Measurements from ENCODE around the gene CARS1. TPM values are rescaled to one million over a fixed set of nuclear protein-coding genes. Genes with fewer than 3 reads are reported as not detected.

CARS1 gene
- total RNA-seq, 1 donor = 17.8 TPM

DNA sequence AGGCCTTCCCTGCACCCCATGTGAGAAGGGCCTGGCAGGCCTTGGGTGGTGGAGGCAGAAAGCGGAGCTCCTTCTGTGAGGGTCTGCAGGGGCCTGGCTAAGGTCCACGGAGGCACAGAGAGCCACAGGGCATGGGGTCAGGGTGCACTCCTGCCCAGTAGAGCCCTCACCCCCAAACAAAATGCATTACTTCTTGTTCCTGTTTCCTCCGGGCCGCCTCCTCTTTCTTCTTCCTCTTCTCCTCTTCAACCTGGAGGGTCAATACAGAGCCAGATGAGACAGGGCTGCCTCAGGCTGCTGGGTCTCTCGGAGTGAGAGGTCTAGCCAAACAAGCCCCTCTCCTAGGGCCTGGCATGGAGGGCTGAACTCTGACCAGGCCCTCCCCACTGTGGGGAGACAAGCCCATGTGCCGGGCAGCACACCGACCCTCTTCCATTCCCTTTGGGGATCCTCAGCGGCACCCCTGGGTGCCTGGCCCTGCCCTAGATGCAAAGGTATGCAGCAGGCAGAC is 54.8 kb downstream of the CARS1 start:
- Histone ChIP-seq H3K4me3 (ENCODE audit: low read length) (no peak overlapping the region), H3K4me1 (ENCODE audit: insufficient read depth, low read length) (peaks cover 10% of the 10 kb centered on the region), H3K27me3 (ENCODE audit: insufficient read depth, low read length) (no peaks in the 10 kb centered on the region), H3K9me3 (ENCODE audit: low read depth, low read length) (no peaks in the 10 kb centered on the region)

DNA sequence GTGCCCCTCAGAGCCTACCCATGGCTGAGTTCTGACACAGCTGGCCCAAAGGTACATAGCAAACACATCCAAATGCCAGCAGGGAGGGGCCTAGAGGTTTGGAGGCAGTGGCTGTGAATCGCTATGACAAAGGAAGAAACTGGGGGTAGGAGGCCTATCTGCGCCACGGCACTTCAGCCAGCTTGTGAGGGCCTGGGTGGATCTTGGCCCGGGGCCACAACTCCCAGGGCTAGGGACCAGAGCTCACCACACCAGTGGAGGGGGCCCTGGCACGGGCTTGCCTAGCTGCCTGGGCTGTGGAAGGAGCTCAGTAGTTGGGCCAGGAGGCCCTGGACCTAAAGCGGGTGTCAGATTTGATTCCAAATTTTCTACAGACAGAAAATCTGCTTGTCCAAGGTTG is 55.7 kb downstream of the CARS1 start:
- H3K27me3 ChIP-seq (ENCODE audit: insufficient read depth, low read length) = no peaks in the 10 kb centered on the region
- H3K4me1 ChIP-seq (ENCODE audit: insufficient read depth, low read length) = peaks cover 10% of the 10 kb centered on the region
- no peaks in the 10 kb centered on the region for H3K9me3 ChIP-seq (ENCODE audit: low read depth, low read length)
- H3K4me3 ChIP-seq (ENCODE audit: low read length) = no peak overlapping the region

DNA sequence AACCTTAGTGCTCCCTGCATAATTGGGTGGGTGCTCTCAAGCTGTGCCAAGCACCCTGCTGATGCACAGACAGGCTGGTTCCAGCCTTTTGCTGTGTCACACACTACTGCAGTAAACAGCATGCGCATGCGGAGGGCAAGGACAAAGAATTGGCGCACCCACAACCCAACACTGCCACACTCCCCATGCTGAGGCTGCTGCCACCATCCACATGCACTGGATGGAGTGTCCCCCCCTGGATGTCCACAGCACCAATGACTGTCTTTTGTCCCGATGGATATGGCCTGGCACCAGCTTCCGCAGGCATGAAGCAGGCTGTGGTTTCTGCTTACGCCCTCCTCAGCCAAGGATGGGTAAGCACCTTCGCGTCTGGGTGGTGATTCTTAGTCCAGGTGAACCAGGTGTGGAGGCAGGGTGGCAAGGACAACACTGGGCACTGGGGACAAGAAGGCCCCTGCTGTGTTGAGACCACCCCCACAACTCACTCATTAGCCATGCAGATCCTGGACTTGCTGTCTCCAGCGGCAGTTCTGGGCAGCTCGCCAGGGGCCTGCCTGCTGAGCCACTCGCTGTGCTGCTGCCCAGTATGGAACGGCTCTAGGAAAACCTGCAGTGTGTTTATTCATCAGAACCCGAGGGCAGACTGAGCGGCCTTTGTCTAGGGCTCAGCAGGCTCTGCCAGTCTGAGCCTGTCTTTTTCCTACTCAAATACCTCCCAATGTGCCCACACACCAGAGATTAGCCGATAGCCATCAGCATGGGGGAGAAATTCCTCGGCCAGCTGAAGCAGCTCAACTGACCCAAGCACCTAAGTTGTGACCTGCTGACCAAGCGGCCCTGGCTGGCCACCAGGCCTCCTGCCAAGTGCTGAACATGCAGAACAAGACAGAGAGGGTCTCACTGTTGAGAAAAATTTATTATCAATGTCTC is 56.9 kb downstream of the CARS1 start:
- H3K9me3 ChIP-seq (ENCODE audit: low read depth, low read length) = no peaks in the 10 kb centered on the region
- H3K4me3 ChIP-seq (ENCODE audit: low read length) = no peak overlapping the region
- H3K27me3 ChIP-seq (ENCODE audit: insufficient read depth, low read length) = no peaks in the 10 kb centered on the region
- peaks cover 10% of the 10 kb centered on the region for H3K4me1 ChIP-seq (ENCODE audit: insufficient read depth, low read length)

DNA sequence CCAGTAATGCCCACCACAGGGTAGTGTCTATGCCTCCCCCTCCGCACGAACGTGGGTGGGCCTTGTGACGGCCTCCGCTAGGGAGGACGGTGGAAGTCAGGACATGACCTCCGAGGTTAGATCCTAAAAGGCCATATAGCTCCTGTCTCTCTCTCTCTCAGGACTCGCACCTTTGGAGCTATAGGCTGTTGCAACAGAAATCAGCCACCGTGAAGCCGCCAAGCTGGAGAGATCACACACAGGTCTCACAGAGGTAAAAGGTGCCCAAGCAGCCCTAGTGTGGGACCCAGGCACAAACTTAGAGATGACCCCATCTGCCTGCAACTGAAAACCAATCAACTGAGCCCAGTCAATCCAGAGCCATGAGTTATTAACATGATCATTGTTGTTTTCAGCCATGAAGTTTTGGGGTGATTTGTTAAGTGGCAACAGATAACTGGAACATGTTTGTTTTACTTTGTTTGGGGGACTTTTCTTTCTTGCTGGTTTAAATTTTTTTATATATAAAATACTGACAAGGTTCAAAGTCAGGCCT is 57.7 kb downstream of the CARS1 start:
- peaks cover 10% of the 10 kb centered on the region for H3K4me1 ChIP-seq (ENCODE audit: insufficient read depth, low read length)
- H3K9me3 ChIP-seq (ENCODE audit: low read depth, low read length) = no peaks in the 10 kb centered on the region
- no peak overlapping the region for H3K4me3 ChIP-seq (ENCODE audit: low read length)
- no peaks in the 10 kb centered on the region for H3K27me3 ChIP-seq (ENCODE audit: insufficient read depth, low read length)

DNA sequence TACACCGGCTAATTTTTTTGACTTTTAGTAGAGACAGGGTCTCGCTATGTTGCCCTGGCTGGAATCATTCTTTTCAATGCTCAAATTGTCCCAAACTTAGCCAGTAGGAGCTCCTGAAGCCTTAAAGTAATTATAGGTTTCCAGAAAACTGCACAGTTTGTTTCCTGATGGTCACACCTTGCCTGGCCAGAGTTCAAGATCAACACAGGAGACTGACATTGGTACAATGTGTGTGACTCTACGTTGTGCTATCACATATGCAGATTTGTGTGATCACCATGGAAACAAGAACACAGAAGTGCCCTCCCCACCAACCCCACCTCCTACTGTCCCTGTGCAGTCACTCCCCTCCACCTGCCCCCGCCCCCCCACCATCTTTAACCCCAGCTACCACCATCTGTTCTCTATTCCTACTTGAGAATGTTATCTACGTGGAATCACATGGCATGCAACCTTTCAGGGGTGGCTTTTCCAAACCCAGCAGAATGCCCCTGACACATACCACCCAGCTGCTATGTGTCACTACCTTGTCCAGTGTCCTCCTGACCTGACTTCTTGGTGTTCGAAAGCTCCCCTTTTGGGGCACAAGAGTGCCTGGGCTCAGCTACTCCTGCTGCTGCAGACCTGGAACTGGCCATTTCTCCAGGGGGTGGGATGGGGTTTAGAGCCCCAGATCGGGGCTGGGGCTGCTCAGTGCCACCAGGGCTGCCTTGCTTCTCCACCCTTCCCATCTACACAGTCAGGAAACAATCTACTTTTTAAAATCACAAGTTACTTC is 59.0 kb downstream of the CARS1 start:
- no peak overlapping the region for H3K4me3 ChIP-seq (ENCODE audit: low read length)
- H3K9me3 ChIP-seq (ENCODE audit: low read depth, low read length) = no peaks in the 10 kb centered on the region
- no peaks in the 10 kb centered on the region for H3K27me3 ChIP-seq (ENCODE audit: insufficient read depth, low read length)
- H3K4me1 ChIP-seq (ENCODE audit: insufficient read depth, low read length) = peaks cover 10% of the 10 kb centered on the region

DNA sequence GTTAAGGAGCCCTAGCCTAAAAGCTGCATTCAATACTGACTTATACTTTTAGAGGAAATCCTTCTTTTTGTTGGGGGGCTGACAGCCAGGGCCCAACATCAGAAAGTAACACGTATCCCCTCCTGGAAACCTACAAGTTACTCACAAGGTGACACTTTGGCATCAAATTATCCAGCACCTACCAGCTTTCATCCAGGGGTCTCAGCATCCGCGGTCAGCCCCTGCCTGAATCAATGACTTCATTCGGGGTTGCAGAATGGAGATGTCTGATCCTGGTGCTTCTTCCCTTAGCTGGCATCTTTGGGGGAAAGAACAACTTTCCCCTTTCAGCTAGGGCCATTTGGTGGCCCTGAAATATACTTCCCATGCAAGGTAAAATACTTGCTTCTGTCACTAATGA is 59.8 kb downstream of the CARS1 start:
- Histone ChIP-seq H3K9me3 (ENCODE audit: low read depth, low read length) (no peaks in the 10 kb centered on the region), H3K4me1 (ENCODE audit: insufficient read depth, low read length) (peaks cover 13% of the 10 kb centered on the region), H3K27me3 (ENCODE audit: insufficient read depth, low read length) (no peaks in the 10 kb centered on the region), H3K4me3 (ENCODE audit: low read length) (no peak overlapping the region)

DNA sequence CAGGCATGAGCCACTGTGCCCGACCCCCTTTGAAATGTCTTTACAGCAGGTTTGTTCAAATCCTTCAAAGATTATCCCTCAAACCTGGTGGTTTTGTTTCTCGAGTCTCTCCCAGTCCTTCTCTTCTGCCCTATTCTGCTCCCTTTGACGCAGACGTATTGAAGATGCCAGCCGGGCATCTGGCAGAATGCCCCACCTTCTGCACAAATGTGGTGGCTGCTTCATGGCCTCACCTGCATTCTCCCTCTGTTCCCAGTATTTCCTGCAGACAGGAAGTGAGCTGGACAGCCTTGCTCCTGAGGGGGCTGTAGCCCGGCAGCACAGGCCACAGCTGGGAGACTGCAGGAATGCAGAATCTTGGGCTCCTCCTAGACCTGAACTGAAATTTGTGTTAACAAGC is 60.2 kb downstream of the CARS1 start:
- Histone ChIP-seq H3K4me3 (ENCODE audit: low read length) (no peak overlapping the region), H3K4me1 (ENCODE audit: insufficient read depth, low read length) (peaks cover 9% of the 10 kb centered on the region), H3K27me3 (ENCODE audit: insufficient read depth, low read length) (no peaks in the 10 kb centered on the region), H3K9me3 (ENCODE audit: low read depth, low read length) (no peaks in the 10 kb centered on the region)

DNA sequence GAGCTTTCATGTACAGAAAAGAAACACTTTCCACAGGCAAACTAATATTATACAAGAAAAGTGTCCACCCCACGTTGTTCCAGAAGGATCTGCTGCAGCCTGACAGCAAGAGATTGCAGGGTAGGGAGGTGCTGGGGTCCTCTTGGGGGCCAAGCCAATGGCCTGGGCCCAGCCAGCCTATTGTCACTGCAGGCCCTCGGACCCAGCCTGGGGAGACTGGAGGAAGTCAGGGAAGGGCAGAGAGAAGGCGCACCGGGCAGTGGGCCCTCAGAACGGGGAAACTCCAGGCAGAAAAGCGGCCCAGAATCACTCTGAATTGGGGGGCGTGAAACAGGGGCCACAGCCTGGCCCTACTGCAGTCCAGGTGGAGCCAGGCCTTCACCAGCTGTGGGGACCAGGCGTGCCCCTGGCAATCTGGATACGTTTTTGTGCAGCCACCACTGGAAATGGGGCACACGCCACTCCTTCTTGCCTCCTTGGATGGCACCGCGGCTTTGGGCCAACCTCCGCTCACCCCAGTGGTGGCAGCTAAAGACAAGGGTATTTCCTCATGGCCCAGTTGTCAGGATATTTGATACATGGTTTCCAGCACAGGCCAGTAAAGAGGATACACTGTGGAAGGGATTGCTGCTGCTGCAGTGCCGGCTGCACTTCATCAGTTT is 61.2 kb downstream of the CARS1 start:
- Histone ChIP-seq H3K27me3 (ENCODE audit: insufficient read depth, low read length) (no peaks in the 10 kb centered on the region), H3K4me3 (ENCODE audit: low read length) (no peak overlapping the region), H3K4me1 (ENCODE audit: insufficient read depth, low read length) (peaks cover 14% of the 10 kb centered on the region), H3K9me3 (ENCODE audit: low read depth, low read length) (no peaks in the 10 kb centered on the region)

DNA sequence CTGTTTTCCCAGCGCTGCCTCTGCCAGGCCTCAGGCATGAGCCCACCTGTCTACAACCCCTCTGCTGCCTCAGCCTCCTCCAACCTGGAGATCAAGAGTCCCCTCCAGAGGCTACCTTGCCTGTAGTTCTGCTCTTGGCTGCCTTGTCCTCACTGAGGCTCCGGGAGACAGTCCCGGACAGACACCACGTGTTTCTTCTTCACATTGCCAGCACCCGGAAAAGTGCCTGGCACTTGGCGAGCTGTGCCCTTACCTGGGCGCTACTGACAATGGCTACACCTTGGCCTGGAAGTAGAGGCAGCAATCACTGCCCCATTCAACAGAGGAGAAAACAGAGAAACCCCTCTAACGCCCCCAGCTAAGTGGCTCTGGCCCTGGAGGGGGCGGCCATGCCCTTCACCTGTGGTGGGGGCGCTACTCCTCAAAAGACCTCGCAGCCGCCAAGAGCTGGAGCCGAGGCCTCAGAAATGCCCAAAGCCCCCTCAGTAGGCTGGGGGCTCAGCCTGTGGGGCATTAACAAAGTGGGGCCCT is 62.1 kb downstream of the CARS1 start:
- no peaks in the 10 kb centered on the region for H3K27me3 ChIP-seq (ENCODE audit: insufficient read depth, low read length)
- no peaks in the 10 kb centered on the region for H3K9me3 ChIP-seq (ENCODE audit: low read depth, low read length)
- no peak overlapping the region for H3K4me3 ChIP-seq (ENCODE audit: low read length)
- peaks cover 23% of the 10 kb centered on the region for H3K4me1 ChIP-seq (ENCODE audit: insufficient read depth, low read length)

DNA sequence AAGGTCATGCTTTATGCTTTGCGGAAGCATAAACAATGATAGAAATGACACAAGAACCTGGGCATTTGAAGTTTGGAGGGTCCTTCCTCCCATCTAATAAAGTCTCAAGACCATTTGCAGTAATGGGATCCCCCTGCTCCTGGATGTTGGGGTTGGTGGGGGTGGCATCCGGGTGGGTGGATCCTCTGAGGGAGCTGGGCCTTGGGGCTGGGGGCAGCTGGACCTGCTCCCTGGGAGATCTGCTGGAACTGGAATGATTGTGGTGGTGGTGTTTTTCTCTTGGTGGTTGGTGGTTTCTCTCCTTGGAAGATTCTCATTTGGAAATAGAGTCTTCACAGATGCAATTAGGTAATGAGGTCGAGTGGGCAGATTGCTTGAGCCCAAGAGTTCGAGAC is 62.9 kb downstream of the CARS1 start:
- peaks cover 30% of the 10 kb centered on the region for H3K4me1 ChIP-seq (ENCODE audit: insufficient read depth, low read length)
- H3K9me3 ChIP-seq (ENCODE audit: low read depth, low read length) = no peaks in the 10 kb centered on the region
- H3K4me3 ChIP-seq (ENCODE audit: low read length) = no peak overlapping the region
- no peaks in the 10 kb centered on the region for H3K27me3 ChIP-seq (ENCODE audit: insufficient read depth, low read length)

DNA sequence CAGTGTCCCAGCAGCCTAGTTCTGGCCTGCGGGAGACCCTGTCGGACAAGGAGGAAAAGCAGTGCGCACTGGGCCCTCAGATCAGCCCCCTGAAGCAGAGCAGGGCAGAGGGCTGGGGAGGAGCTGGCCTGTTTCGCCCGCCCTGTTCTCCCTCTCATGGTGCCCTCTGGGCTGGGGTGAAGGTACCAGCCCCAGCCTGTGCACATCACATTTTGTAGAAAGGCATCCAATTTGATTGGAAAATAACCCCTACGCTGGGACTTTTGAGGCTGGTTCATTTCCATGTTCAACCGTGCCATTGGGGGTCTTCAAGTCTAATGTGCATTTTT is 64.3 kb downstream of the CARS1 start:
- H3K4me3 ChIP-seq (ENCODE audit: low read length) = peak overlapping the region; percentile 58
- H3K4me1 ChIP-seq (ENCODE audit: insufficient read depth, low read length) = peaks cover 44% of the 10 kb centered on the region
- H3K27me3 ChIP-seq (ENCODE audit: insufficient read depth, low read length) = no peaks in the 10 kb centered on the region
- no peaks in the 10 kb centered on the region for H3K9me3 ChIP-seq (ENCODE audit: low read depth, low read length)

DNA sequence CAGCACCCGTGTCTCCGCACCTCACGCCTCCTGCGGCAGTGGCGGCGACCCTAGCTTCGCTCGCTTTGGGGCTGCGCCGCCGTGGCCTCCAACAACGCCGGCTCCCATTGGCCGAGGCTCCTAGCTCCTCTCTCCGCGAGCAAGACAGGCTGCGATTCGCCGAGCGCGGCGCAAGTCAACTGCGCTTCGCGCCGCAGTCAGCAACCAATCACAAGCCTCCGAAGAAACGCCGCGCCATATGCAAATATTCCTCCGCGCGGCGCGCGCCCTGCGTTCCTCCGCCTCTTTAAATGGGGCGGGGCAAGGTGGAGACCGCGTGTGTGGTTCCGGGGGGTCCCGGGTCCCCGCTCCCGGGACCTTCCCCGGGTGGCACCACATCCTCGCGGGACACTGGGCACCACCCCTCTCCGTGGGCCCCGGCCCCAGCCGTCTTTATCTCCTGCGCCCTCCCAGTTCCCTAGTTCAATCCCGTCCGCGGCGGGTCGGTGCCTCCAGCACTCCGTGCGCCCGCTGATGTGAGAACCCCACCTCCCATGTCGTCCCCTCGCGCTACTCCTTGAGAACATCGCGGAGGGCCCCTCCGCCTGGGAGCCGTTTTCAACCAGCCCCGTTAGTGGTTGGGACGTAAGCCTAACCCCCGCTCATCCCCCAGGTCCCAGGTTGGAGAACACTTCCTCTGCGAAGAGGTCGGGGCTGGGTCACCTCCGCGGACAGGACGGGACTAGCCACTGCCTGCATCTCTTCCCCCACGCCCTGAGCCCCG is 64.8 kb downstream of the CARS1 start, which contains the start of gene NAP1L4:
Gene NAP1L4, minus strand, starts transcription at position 96 of the 763 bp plus-strand sequence. CDS start 13,109 bp downstream, outside the sequence.
- Histone ChIP-seq H3K4me3 (ENCODE audit: low read length) (peak within 1 kb of the TSS; percentile 58), H3K4me1 (ENCODE audit: insufficient read depth, low read length) (peaks cover 49% of the 10 kb centered on the region), H3K27me3 (ENCODE audit: insufficient read depth, low read length) (no peaks in the 10 kb centered on the region), H3K9me3 (ENCODE audit: low read depth, low read length) (no peaks in the 10 kb centered on the region)

DNA sequence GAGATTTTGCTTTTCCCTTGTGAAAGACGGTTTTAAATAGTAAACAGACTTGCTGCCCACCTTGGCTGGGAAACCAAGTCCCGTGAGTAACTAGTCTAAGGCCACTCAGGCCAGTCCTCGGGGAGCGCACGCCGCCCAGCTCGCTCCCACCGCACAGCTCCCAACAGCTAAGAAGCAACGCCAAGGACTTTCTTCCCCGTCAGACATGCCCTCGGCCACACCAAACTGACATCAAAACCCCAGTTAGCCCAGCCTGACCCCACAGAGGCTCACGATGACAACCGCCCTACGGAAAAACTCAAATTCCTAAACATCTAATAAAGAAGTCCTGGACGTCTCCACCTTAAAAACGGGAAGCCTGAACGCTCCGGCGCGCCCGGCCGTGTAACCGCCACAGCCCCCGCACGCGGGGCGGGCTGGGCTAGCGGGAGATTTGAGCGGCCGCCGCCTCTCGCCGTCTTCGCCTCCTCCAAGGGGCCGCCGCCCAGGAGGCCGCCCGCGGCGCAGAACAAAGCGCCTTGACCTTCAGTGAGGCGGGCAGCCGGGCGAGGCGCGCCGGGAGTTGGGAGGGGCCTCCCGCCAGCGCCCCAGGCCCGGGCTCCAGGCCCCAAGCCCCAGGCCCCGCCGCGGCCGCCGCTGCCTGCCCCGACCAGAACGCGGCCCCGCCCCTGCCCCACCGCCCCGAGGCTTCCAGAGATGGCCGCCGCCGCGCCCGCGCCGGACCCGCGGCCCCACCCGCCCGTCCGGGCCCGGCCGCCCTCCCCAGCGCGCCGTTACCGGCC is 65.6 kb downstream of the CARS1 start:
- peak overlapping the region; percentile 58 for H3K4me3 ChIP-seq (ENCODE audit: low read length)

More for the DNA sequence above, 65.6 kb downstream of the CARS1 start:
- Histone ChIP-seq H3K27me3 (ENCODE audit: insufficient read depth, low read length) (no peaks in the 10 kb centered on the region), H3K4me1 (ENCODE audit: insufficient read depth, low read length) (peaks cover 57% of the 10 kb centered on the region), H3K9me3 (ENCODE audit: low read depth, low read length) (no peaks in the 10 kb centered on the region)

Measured in mononuclear cell (primary cell).